GM19193 (cell line): ENCODE results near the gene CAMK2B.

Experiments used
- POLR2A ChIP-seq: IDR thresholded peaks from 4 replicates; pipeline ENCODE4 v1.6.1; 2011; ENCODE audit not compliant: insufficient read depth, insufficient read length; ENCODE audit errors: extremely low read depth

CAMK2B gene

DNA sequence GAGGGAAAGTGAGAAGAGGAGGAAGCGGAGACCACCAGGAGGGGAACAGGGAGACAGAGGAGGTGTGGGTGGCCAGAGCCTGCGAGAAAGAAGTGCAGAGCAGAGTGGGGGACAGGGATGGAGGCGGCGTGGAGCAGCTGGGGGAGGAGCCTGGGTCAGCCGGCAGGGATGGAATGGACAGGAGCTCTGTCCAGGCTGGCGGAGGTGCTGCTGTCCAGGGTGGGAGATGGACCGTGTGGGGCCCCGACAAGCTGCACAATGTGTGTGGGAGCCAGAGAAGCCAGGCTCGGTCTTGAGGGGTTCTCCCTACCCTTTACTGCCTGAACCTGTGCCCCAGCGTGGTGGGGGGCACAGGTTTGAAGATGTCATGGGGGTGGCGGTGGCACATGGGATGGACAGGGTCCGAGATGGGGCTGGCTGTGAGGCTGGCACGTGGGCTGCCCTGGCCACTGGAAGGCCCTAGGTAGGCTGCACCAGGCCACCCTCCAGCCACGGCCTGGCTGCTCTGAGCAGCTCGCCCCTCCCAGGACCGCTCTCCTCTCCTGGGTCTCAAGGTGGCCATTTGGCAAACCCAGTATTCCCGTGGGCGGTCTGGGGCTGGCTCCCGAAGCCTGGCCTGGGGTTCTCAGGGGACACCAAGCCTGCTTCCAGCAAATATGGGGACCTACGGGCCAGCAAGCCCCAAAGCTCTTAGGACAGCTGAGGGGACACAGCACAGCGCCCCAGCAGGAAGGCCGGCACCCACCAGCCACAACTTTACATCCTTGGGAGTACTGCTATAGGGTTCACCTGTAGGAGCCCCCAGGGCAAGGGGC lies 92.3 kb downstream of the CAMK2B start:
- TF ChIP-seq POLR2A, result no peak

- TF ChIP-seq POLR2A, result no peak
Measured at GRCh38 chr7:44232396-44232795, 93.0 kb downstream of the CAMK2B start.

DNA sequence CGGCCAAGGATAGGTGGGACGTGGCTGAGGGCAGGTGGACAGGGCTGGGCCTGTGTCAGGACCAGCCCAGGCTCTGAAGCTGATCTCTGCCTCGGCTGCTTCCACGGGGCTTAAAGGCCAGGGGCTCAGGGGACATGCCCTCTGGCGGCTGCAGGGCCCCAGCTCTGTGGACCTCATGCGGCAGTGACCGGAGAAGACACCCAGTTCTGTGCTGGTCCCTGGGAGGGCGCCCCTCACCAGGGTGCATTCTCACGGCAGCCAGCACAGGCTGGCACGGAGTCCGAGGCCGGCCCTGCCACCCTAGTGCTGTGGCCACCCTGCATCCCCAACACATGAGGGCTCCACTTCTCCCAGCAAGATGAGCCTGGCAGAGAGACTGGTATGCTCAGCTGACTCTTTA lies 94.3 kb downstream of the CAMK2B start:
- TF ChIP-seq POLR2A, result no peak

- TF ChIP-seq POLR2A, result no peak
Measured at GRCh38 chr7:44230286-44230685, 95.1 kb downstream of the CAMK2B start.

GRCh38 chr7:44229546-44230105 lies 95.8 kb downstream of the CAMK2B start:
- no peak for TF ChIP-seq POLR2A

DNA sequence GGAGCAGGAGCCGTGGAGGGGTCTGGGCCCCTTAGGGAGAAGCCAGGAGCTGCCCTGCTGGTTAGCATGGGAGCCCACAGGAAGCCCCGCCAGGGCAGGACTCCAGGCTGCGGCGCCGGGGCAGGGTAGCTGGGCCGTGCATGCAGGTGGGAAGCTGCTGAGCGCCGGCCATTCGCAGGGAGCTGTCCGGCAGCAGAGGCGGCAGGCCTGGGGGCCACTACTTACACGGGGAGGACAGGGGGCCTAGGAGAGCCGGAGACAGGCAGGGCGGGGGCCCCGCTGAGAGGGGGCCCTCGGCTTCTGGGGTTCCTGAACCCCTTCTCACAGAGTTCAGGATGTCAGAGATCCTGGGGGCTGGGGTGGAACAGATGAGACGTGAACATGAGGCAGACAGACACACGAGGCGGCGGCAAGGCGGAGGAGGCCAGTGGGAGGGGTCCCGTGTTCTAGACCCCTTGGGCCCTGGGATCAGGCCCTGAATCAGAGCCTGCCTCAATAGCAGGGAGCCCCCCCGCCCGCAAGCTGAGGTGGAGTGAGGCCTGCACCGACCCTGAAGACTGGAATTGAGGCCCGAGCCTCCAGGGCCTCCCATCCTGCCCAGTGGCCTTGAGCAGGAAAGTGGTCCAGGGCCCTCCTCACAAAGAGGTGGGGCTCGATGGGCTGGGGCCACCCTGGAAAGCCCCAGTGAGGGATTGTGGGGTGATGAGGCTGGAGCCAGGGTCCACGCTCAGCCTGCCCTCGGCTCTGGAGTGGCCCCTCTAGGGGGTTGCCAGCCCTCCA lies 96.6 kb downstream of the CAMK2B start:
- TF ChIP-seq POLR2A, result no peak

DNA sequence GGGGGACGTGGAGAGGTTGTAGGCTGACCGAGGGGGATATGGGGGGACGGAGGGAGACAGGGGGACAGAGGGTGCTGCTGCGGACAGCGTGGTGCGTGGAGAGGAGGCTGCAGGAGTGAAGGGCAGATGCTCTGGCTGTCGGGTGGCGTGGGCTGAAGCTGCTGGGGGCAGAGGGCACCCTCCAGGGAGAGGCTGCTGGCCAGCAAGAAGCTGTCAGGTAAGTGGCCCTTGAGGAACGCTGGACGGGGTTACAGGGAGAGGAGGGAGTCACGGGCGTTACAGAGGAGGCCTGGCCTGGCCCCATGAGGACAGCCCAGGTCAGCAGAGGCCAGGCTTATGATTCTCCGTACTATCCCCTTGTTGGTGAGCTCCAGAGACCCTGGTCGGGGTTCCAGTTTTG lies 97.5 kb downstream of the CAMK2B start:
- no peak for TF ChIP-seq POLR2A

GRCh38 chr7:44226396-44226753 lies 99.0 kb downstream of the CAMK2B start:
- TF ChIP-seq POLR2A, result no peak

- TF ChIP-seq POLR2A, result no peak
Measured at GRCh38 chr7:44225566-44226395, 99.6 kb downstream of the CAMK2B start.

DNA sequence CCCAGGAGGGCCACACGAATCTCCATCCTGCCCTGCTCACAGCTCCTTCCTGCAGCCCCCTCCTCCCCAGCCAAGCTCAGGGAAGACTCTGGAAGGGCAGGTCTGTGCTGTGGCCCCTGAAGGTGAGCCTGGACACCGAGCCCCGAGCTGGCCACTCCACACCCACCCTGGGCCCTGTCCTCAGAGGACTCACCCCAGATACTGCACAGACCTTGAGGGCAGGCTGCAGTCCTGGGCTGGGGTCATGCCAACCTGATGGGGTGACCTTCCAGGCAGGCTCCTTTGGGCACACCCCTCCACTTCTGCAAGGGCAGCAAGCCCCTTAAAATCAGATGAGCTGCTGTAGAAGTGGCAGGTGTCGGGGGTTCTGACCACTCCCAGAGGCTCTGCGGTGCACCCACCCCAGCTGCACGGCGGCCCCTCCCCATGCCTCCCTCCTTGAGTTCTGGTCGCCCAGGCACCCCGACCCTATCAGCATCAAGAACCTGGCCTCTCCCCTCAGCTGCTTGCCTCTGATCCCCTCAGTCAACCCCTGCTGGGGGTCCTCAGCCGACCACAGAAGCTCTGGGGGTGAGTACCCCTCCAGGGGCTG lies 100.3 kb downstream of the CAMK2B start:
- TF ChIP-seq POLR2A, result no peak

DNA sequence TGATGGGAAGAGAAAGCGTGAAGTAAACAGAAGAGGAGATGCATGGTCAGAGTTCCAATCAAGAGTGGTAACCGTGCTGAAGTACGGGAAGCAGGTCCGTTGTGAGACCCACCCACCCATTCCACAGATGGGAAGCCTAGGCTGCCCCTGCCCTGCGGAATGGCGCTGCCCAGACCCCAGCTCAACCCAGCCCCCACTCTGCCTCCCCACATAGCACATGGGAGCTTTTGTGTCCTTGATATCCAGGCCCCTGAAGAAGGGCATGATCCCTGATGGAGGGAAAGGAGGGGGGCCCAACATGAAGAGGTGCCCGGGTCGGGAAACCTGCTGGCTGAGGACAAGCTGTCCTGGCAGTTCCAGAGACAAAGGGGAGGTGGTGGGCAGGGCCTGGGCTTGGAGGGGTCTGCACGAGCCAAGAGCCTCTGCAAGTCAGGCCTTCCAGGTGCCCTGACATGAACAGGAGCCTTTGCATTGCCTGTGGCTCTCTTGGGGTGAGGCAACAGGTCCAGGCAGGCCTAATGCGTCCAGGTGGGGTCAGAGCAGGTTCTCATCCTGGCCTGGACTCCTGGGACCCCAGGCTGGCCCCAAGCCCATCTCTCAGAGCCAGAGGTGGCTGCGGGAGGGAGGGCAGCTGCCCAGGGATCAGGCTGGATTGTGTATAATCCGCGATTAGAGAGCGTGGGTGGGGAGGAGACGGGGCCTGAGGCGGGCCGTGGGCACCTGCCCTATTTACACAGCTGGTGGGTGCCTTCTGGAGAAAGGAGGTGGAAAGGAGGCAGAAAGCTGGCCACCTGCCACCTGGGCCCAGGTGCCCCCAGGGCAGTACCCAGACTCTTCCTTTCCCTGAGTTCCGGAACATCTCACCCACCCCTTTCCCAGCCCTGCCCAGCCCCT lies 101.1 kb downstream of the CAMK2B start:
- TF ChIP-seq POLR2A, result no peak

GRCh38 chr7:44223362-44224079 lies 101.9 kb downstream of the CAMK2B start:
- no peak for TF ChIP-seq POLR2A

- TF ChIP-seq POLR2A, result no peak
Measured at GRCh38 chr7:44222776-44223261, 102.6 kb downstream of the CAMK2B start.

GRCh38 chr7:44222074-44222473 lies 103.3 kb downstream of the CAMK2B start:
- no peak for TF ChIP-seq POLR2A
